Keratinocyte (primary cell): ENCODE data around the gene CRIP3. TPM values are rescaled to one million over a fixed set of nuclear protein-coding genes. Genes with fewer than 3 reads are reported as not detected.
"Not testable (repeated sequence)": the region's sequence is repeated elsewhere in the genome, so short reads cannot be mapped to it uniquely, and the experiment has no call there.

Experiments
- DNase-seq: peaks from one replicate; pipeline ENCODE4 v3.0.0-alpha.2; 2011; ENCODE audit warnings: low read depth, missing footprints, low spot score
- FAIRE-seq: peaks from 2 replicates; lab custom pipeline; 2011; peaks lifted over from hg19 to GRCh38; lab: Jason Lieb, UNC
- H2AFZ ChIP-seq: 2 replicates; pipeline ENCODE4 v1.6.0; 2012; ENCODE audit warnings: low read length, control low read depth, inconsistent platforms; ENCODE audit not compliant: control insufficient read depth
- H3K27ac ChIP-seq: 2 replicates; pipeline ENCODE4 v1.5.1; 2011; ENCODE audit warnings: low read length; ENCODE audit not compliant: control insufficient read depth, insufficient read depth
- H3K27me3 ChIP-seq: 3 replicates; pipeline ENCODE4 v1.6.0; 2011; ENCODE audit warnings: low read length; ENCODE audit not compliant: control insufficient read depth, insufficient read depth; ENCODE audit errors: extremely low read depth
- H3K36me3 ChIP-seq, 2 experiments: 2 replicates in 1 of 2; 3 replicates in 1 of 2; pipeline ENCODE4 v1.5.1; 2011; ENCODE audit warnings: low read length in 2 of 2, mild to moderate bottlenecking in 1 of 2; ENCODE audit not compliant: control insufficient read depth in 2 of 2, insufficient read depth in 2 of 2; ENCODE audit errors: extremely low read depth in 1 of 2
- H3K4me1 ChIP-seq: 3 replicates; pipeline ENCODE4 v1.5.1; 2011; ENCODE audit warnings: low read length; ENCODE audit not compliant: control insufficient read depth, insufficient read depth; ENCODE audit errors: extremely low read depth
- H3K4me2 ChIP-seq: 3 replicates; pipeline ENCODE4 v1.6.0; 2011; ENCODE audit warnings: low read depth, low read length; ENCODE audit not compliant: control insufficient read depth, insufficient read depth; ENCODE audit errors: extremely low read depth
- H3K4me3 ChIP-seq, 3 experiments: fragments of 200-600 bp in 1 of 3; sonication (generic) in 1 of 3; 2 replicates in 2 of 3; 3 replicates in 1 of 3; pipeline ENCODE4 v1.5.1; 2011 to 2016; ENCODE audit warnings: low read length in 3 of 3, mild to moderate bottlenecking in 3 of 3, control low read depth in 2 of 3, inconsistent platforms in 1 of 3, low read depth in 1 of 3, mixed read lengths in 1 of 3, mixed run types in 1 of 3, moderate library complexity in 1 of 3; ENCODE audit not compliant: control insufficient read depth in 2 of 3, insufficient read depth in 2 of 3; ENCODE audit errors: extremely low read depth in 1 of 3
- H3K79me2 ChIP-seq: 2 replicates; pipeline ENCODE4 v1.6.0; 2012; ENCODE audit warnings: low read length; ENCODE audit not compliant: control insufficient read depth, insufficient read depth
- H3K9ac ChIP-seq: 3 replicates; pipeline ENCODE4 v1.6.0; 2011; ENCODE audit warnings: low read length; ENCODE audit not compliant: control insufficient read depth, insufficient read depth; ENCODE audit errors: extremely low read depth
- H3K9me1 ChIP-seq: 3 replicates; pipeline ENCODE4 v1.6.0; 2011; ENCODE audit warnings: low read length; ENCODE audit not compliant: control insufficient read depth, insufficient read depth; ENCODE audit errors: extremely low read depth
- H3K9me3 ChIP-seq: 2 replicates; pipeline ENCODE4 v1.5.1; 2012; ENCODE audit warnings: low read depth, low read length; ENCODE audit not compliant: control insufficient read depth
- H4K20me1 ChIP-seq: 3 replicates; pipeline ENCODE4 v1.6.0; 2011; ENCODE audit warnings: low read length; ENCODE audit not compliant: control insufficient read depth, insufficient read depth; ENCODE audit errors: extremely low read depth
- EZH2 ChIP-seq: IDR thresholded peaks from one replicate; pipeline ENCODE4 v1.6.1; 2012; ENCODE audit warnings: inconsistent platforms, mild to moderate bottlenecking, low read length, moderate library complexity
- dilution Hi-C: fragments of 300-500 bp; cut with MboI; formaldehyde crosslinking; loops from one replicate; pipeline ENCODE4 v1.7.0; 2020; ENCODE audit warnings: low sequenced_read_pairs; ENCODE audit not compliant: extremely low pct_ligation_motif_present
- polyA plus RNA-seq, 5 experiments: library from polyadenylated mRNA; depleted of rRNA in 3 of 5; stranded (reverse) in 3 of 5; stranded (forward) in 1 of 5; unstranded in 1 of 5; fragments of >200 nt; gene quantifications; 1 replicate in 1 of 5; 2 replicates in 3 of 5; 3 replicates in 1 of 5; pipeline versions ENCODE4 v1.2.1 to v1.2.3, GENCODE V29; 2011 to 2012; ENCODE audit warnings: missing spikeins in 2 of 5, low read depth in 1 of 5, low replicate concordance in 1 of 5
- TF ChIP-seq, protein P1 (sequence below), 3 experiments: IDR thresholded peaks in 1 of 3; conservative IDR thresholded peaks in 1 of 3; optimal IDR thresholded peaks in 1 of 3; 2 replicates in 2 of 3; 3 replicates in 1 of 3; pipeline versions ENCODE3 to v1.5.1; 2011; ENCODE audit warnings: low read length in 3 of 3, mild to moderate bottlenecking in 3 of 3, moderate library complexity in 2 of 3, control low read depth in 1 of 3, inconsistent platforms in 1 of 3; ENCODE audit not compliant: insufficient read depth in 2 of 3; ENCODE audit errors: extremely low read depth in 1 of 3

CRIP3 gene
- polyA plus RNA-seq, 1 donor (not counting 4 experiments of a cell fraction or from before 2014, with no cell fraction given) = 0.26 TPM

DNA sequence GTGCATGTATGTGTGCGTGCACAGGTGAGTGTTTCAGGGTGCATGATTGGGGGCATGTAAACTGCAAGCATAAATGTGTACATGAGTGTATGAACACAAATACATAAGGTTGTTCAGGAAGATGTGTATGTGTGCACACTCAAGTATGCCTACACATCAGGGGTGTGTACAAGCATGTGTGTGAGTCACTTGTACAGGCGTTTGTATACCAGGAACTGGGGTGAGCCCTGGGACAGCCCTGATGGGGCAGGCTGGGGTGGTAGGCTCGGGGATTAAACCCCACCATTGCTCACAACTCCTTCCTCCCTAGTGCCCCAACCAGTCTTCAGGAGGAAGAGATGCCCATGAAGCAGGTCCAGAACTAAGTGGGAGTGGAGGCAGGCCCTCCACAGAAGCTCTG is 4.3 kb downstream of the CRIP3 start:
- TF ChIP-seq, protein P1, sequence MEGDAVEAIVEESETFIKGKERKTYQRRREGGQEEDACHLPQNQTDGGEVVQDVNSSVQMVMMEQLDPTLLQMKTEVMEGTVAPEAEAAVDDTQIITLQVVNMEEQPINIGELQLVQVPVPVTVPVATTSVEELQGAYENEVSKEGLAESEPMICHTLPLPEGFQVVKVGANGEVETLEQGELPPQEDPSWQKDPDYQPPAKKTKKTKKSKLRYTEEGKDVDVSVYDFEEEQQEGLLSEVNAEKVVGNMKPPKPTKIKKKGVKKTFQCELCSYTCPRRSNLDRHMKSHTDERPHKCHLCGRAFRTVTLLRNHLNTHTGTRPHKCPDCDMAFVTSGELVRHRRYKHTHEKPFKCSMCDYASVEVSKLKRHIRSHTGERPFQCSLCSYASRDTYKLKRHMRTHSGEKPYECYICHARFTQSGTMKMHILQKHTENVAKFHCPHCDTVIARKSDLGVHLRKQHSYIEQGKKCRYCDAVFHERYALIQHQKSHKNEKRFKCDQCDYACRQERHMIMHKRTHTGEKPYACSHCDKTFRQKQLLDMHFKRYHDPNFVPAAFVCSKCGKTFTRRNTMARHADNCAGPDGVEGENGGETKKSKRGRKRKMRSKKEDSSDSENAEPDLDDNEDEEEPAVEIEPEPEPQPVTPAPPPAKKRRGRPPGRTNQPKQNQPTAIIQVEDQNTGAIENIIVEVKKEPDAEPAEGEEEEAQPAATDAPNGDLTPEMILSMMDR (optimal IDR thresholded peaks at IDR 0.05 in 1 of 3, IDR thresholded peaks at IDR 0.05 in 1 of 3, conservative IDR thresholded peaks at IDR 0.05 in 1 of 3; ENCODE audit: extremely low read depth in 1 of 3, insufficient read depth in 2 of 3, low read length in 3 of 3) = no peak
- no peak for TF ChIP-seq EZH2
- no peaks in the 10 kb centered on the region for H3K9me3 ChIP-seq
- H3K4me3 ChIP-seq = no peak overlapping the region
- H3K4me1 ChIP-seq = peaks cover 6% of the 10 kb centered on the region
- H3K27me3 ChIP-seq = peaks cover 14% of the 10 kb centered on the region
- no peaks in the 10 kb centered on the region for H4K20me1 ChIP-seq
- H3K9ac ChIP-seq = no peak overlapping the region
- H3K4me2 ChIP-seq = no peak overlapping the region
- H3K27ac ChIP-seq = no peak overlapping the region
- dilution Hi-C loops = no loop called here
- no peaks in the 10 kb centered on the region for H3K79me2 ChIP-seq
- peak; percentile 52 for FAIRE-seq
- H3K36me3 ChIP-seq = no peaks in the 10 kb centered on the region
- H3K9me1 ChIP-seq = no peaks in the 10 kb centered on the region
- H2AFZ ChIP-seq = no peak overlapping the region
- DNase-seq = no peak

DNA sequence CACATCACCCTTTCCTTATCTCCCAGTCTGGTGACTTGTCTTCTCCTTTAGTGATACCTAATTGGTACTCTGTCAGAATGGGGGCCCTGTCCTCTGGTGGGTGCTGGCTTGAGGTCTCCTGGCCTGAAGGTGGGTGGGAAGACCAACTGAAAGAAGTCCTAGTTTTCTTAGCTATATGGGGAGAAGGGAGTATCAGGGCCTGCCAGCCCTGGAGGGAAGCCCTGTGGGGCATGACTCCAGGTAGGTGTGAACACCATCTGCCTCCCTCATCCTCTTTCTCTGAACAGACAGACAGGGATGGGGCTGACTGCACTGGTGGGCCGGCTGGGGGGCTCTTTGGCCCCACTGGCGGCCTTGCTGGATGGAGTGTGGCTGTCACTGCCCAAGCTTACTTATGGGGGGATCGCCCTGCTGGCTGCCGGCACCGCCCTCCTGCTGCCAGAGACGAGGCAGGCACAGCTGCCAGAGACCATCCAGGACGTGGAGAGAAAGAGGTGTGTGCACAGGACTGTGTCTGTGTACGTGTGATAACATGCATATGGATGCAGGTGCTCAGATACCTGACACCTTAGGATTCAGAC is 4.8 kb downstream of the CRIP3 start:
- dilution Hi-C loops = no loop called here
- TF ChIP-seq, protein P1 (optimal IDR thresholded peaks at IDR 0.05 in 1 of 3, IDR thresholded peaks at IDR 0.05 in 1 of 3, conservative IDR thresholded peaks at IDR 0.05 in 1 of 3; ENCODE audit: extremely low read depth in 1 of 3, insufficient read depth in 2 of 3, low read length in 3 of 3) = no peak
- TF ChIP-seq EZH2 = no peak
- no peaks in the 10 kb centered on the region for H3K36me3 ChIP-seq

DNA sequence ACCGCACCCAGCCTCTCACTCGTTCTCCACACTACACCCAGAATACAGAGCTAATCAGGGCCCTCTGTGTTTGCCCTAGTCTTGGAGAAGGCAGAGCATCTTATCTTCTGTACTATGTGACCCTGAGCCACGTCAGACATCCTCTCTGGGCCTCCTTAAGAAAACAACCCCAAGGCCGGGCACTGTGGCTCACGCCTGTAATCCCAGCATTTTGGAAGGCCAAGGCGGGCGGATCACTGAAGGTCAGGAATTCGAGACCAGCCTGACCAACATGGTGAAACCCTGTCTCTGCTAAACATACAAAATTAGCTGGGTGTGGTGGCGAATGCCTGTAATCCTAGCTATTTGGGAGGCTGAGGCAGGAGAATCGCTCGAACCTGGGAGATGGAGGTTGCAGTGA is 5.6 kb downstream of the CRIP3 start:
- H3K36me3 ChIP-seq, H2AFZ ChIP-seq, H4K20me1 ChIP-seq, H3K79me2 ChIP-seq, H3K9me1 ChIP-seq, DNase-seq, H3K4me2 ChIP-seq, H3K9me3 ChIP-seq, dilution Hi-C loops, H3K9ac ChIP-seq, H3K4me3 ChIP-seq, H3K4me1 ChIP-seq, FAIRE-seq, H3K27ac ChIP-seq: not testable (repeated sequence)
- H3K27me3 ChIP-seq = peaks cover 27% of the 10 kb centered on the region

More for the DNA sequence above, 4.8 kb downstream of the CRIP3 start:
- no peak overlapping the region for H3K9ac ChIP-seq
- FAIRE-seq = no peak
- no peak overlapping the region for H3K4me2 ChIP-seq
- H3K9me1 ChIP-seq = no peaks in the 10 kb centered on the region
- no peaks in the 10 kb centered on the region for H4K20me1 ChIP-seq
- H2AFZ ChIP-seq = no peak overlapping the region
- H3K27me3 ChIP-seq = peaks cover 19% of the 10 kb centered on the region
- H3K4me3 ChIP-seq = no peak overlapping the region
- H3K4me1 ChIP-seq = peaks cover under 1% of the 10 kb centered on the region
- DNase-seq = no peak
- no peak overlapping the region for H3K27ac ChIP-seq
- H3K79me2 ChIP-seq = no peaks in the 10 kb centered on the region
- H3K9me3 ChIP-seq = no peaks in the 10 kb centered on the region
